ENCODE results near the gene KIF7.
"Not testable (repeated sequence)": the region's sequence is repeated elsewhere in the genome, so short reads cannot be mapped to it uniquely, and the experiment has no call there.

KIF7 gene

GRCh38 chr15:89654847-89655805, at the start of gene KIF7:
Gene KIF7, minus strand, starts transcription at chr15:89655467. Its CDS starts 2,537 bp downstream, at chr15:89652930.
- no peak for DNase-seq (ENCODE audit: extremely low read depth, low read depth)
- no peak for TF ChIP-seq CTCF (IDR thresholded peaks at IDR 0.05; ENCODE audit: low read depth, low read length)

GRCh38 chr15:89704411-89704810, 49.1 kb upstream of the KIF7 start:
- no peak for TF ChIP-seq CTCF (IDR thresholded peaks at IDR 0.05; ENCODE audit: low read depth, low read length)
- DNase-seq (ENCODE audit: extremely low read depth, low read depth) = no peak

- TF ChIP-seq CTCF (IDR thresholded peaks at IDR 0.05; ENCODE audit: low read depth, low read length) = no peak
- no peak for DNase-seq (ENCODE audit: extremely low read depth, low read depth)
These were observed 39.9 kb upstream of the KIF7 start for GRCh38 chr15:89695198-89695597.

GRCh38 chr15:89693696-89694095, 38.4 kb upstream of the KIF7 start:
- no peak for TF ChIP-seq CTCF (IDR thresholded peaks at IDR 0.05; ENCODE audit: low read depth, low read length)

GRCh38 chr15:89693091-89693490, 37.8 kb upstream of the KIF7 start:
- DNase-seq (ENCODE audit: extremely low read depth, low read depth) = no peak
- no peak for TF ChIP-seq CTCF (IDR thresholded peaks at IDR 0.05; ENCODE audit: low read depth, low read length)

More at GRCh38 chr15:89693696-89694095, 38.4 kb upstream of the KIF7 start:
- DNase-seq (ENCODE audit: extremely low read depth, low read depth) = no peak

- no peak for TF ChIP-seq CTCF (IDR thresholded peaks at IDR 0.05; ENCODE audit: low read depth, low read length)
These were observed 35.3 kb upstream of the KIF7 start, which contains the start of the genes PEX11A and WDR93 for GRCh38 chr15:89690276-89691218. Gene PEX11A, minus strand, starts transcription at chr15:89690754. Its CDS starts 122 bp downstream, at chr15:89690632. Gene WDR93, plus strand, starts transcription at chr15:89690811. Its CDS starts 10,936 bp downstream, at chr15:89701747.

GRCh38 chr15:89689930-89690275, 34.6 kb upstream of the KIF7 start:
- DNase-seq (ENCODE audit: extremely low read depth, low read depth) = not testable (repeated sequence)

More at GRCh38 chr15:89690276-89691218, 35.3 kb upstream of the KIF7 start, which contains the start of the genes PEX11A and WDR93:
- peak; percentile 20 for DNase-seq (ENCODE audit: extremely low read depth, low read depth)
